Left ventricle myocardium inferior (tissue), 1 donor: Measurements from ENCODE around the gene ARHGAP10. TPM values are rescaled to one million over a fixed set of nuclear protein-coding genes. Genes with fewer than 3 reads are reported as not detected.

Experiments used
- DNase-seq: peaks from one replicate; pipeline ENCODE4 v3.0.0-alpha.2; 2020
- H3K27ac ChIP-seq: fragments of 200-600 bp; replicated peaks from 2 replicates; pipeline ENCODE4 v1.8.0; 2021
- H3K27me3 ChIP-seq: fragments of 200-600 bp; 2 replicates; pipeline ENCODE4 v1.8.0; 2021; ENCODE audit warnings: low read depth
- H3K36me3 ChIP-seq: fragments of 200-600 bp; 2 replicates; pipeline ENCODE4 v1.8.0; 2021
- H3K4me1 ChIP-seq: fragments of 200-600 bp; 2 replicates; pipeline ENCODE4 v1.8.0; 2021
- H3K4me3 ChIP-seq: fragments of 200-600 bp; 2 replicates; pipeline ENCODE4 v1.8.0; 2021; ENCODE audit warnings: mild to moderate bottlenecking, moderate library complexity
- H3K9me3 ChIP-seq: fragments of 200-600 bp; replicated peaks from 2 replicates; pipeline ENCODE4 v1.8.0; 2021
- intact Hi-C: fragments of 100-400 bp; cut with micrococcal nuclease; formaldehyde crosslinking; loops from one replicate; pipeline ENCODE4 v1.11.0; 2022
- total RNA-seq: library from RNA; stranded (reverse); fragmentation: NEBNext Ultra II Directional; extraction: Animal tissue kit (Norgen Biotek cat#: 25700); gene quantifications from one replicate; pipeline ENCODE4 v1.2.1, GENCODE V29; 2021
- TF ChIP-seq, protein P1 (sequence below): fragments of 200-600 bp; IDR thresholded peaks from 2 replicates; pipeline ENCODE4 v1.8.0; 2021; ENCODE audit warnings: antibody characterized with exemption, mild to moderate bottlenecking, borderline replicate concordance
- donor health status: DM: no; HTN: yes; CAD: no; lungs with severe emphysema.

The ARHGAP10 gene
- total RNA-seq, 1 donor from 2014 or later: 59.7 TPM

DNA sequence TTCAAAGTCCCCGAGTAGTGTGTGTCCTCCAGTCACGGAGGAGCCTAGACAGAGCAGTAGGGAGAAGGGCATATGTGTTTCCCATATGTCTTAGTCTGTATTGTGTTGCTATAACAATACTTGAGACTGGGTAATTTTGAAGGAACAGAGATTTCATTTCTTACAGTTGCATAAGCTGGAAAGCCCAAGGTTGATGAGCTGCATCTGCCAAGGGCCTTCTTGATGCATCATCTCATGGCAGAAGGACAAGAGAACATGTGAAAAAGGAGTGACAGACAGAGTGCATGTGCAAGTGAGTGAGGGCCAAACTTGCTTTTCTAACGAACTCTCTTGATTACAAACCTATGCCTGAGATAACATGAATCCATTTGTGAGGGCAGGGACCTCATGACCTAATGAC, 243.4 kb downstream of the ARHGAP10 start:
- Histone ChIP-seq H3K9me3 (peaks cover 16% of the 10 kb centered on the region), H3K4me3 (no peak overlapping the region), H3K4me1 (peaks cover 26% of the 10 kb centered on the region), H3K36me3 (peaks cover 10% of the 10 kb centered on the region), H3K27me3 (no peaks in the 10 kb centered on the region), H3K27ac (peak overlapping the region; percentile 41)
- intact Hi-C loops: no loop called here
- DNase-seq: no peak
- TF ChIP-seq, protein P1, sequence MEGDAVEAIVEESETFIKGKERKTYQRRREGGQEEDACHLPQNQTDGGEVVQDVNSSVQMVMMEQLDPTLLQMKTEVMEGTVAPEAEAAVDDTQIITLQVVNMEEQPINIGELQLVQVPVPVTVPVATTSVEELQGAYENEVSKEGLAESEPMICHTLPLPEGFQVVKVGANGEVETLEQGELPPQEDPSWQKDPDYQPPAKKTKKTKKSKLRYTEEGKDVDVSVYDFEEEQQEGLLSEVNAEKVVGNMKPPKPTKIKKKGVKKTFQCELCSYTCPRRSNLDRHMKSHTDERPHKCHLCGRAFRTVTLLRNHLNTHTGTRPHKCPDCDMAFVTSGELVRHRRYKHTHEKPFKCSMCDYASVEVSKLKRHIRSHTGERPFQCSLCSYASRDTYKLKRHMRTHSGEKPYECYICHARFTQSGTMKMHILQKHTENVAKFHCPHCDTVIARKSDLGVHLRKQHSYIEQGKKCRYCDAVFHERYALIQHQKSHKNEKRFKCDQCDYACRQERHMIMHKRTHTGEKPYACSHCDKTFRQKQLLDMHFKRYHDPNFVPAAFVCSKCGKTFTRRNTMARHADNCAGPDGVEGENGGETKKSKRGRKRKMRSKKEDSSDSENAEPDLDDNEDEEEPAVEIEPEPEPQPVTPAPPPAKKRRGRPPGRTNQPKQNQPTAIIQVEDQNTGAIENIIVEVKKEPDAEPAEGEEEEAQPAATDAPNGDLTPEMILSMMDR: no peak

GRCh38 chr4:147975933-147976928, 244.3 kb downstream of the ARHGAP10 start:
- peak overlapping the region; percentile 3 for H3K27ac ChIP-seq

DNA sequence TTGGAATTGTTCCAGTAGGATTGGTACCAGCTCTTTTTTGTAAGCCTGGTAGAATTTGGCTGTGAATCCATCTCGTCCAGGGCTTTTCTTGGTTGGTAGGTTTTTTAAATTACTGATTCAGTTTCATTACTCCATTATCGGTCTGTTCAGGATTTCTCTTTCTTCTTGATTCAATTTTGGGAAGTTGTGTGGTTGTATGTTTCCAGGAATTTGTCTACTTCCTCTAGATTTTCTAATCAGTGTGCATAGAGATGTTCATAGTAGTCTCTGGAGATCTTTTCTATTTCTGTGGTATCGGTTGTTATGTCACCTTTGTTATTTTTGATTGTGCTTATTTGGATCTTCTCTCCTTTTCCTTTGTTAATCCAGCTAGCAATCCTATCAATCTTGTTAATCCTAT, 248.7 kb downstream of the ARHGAP10 start:
- Histone ChIP-seq H3K9me3 (peaks cover 12% of the 10 kb centered on the region), H3K27me3 (no peaks in the 10 kb centered on the region), H3K36me3 (no peaks in the 10 kb centered on the region), H3K4me3 (no peak overlapping the region), H3K4me1 (peaks cover 52% of the 10 kb centered on the region), H3K27ac (no peak overlapping the region)
- intact Hi-C loops: no loop called here
- TF ChIP-seq, protein P1: no peak
- no peak for DNase-seq

More at GRCh38 chr4:147975933-147976928, 244.3 kb downstream of the ARHGAP10 start:
- no peak overlapping the region for H3K4me3 ChIP-seq
- TF ChIP-seq, protein P1: no peak
- peaks cover 10% of the 10 kb centered on the region for H3K36me3 ChIP-seq
- peaks cover 16% of the 10 kb centered on the region for H3K9me3 ChIP-seq
- no peak for DNase-seq
- intact Hi-C loops: no loop called here
- peaks cover 33% of the 10 kb centered on the region for H3K4me1 ChIP-seq
- H3K27me3 ChIP-seq: no peaks in the 10 kb centered on the region

DNA sequence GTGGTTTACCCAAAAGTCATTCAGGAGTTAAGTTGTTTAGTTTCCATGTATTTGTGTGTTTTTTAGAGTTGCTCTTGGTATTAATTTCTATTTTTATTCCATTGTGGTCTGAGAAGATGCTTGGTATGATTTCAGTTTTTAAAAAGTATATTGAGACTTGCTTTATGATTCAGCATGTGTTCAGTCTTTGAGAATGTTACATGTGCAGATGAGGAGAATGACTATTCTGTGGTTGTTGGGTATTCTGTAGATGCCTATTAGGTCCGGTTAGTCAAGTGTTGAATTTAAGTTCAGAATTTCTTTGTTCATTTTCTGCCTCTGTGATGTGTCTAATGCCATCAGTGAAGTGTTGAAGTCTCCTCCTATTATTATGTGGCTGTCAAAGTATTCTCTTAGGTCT, 249.4 kb downstream of the ARHGAP10 start:
- H3K4me1 ChIP-seq: peaks cover 52% of the 10 kb centered on the region
- no peaks in the 10 kb centered on the region for H3K36me3 ChIP-seq
- TF ChIP-seq, protein P1: no peak
- intact Hi-C loops: no loop called here
- no peak overlapping the region for H3K27ac ChIP-seq
- H3K9me3 ChIP-seq: peaks cover 12% of the 10 kb centered on the region
- DNase-seq: no peak
- no peak overlapping the region for H3K4me3 ChIP-seq
- H3K27me3 ChIP-seq: no peaks in the 10 kb centered on the region

- no peaks in the 10 kb centered on the region for H3K27me3 ChIP-seq
- intact Hi-C loops: no loop called here
- no peak for DNase-seq
Observed at GRCh38 chr4:147984065-147984777, 252.3 kb downstream of the ARHGAP10 start.

More at GRCh38 chr4:147984065-147984777, 252.3 kb downstream of the ARHGAP10 start:
- H3K27ac ChIP-seq: peak overlapping the region; percentile 45
- H3K36me3 ChIP-seq: no peaks in the 10 kb centered on the region
- H3K4me1 ChIP-seq: peaks cover 49% of the 10 kb centered on the region
- H3K4me3 ChIP-seq: no peak overlapping the region
- TF ChIP-seq, protein P1: peak; percentile 66
- no peaks in the 10 kb centered on the region for H3K9me3 ChIP-seq
